NCI-H1694 (cell line): ENCODE data around the gene LCTL.
"Not testable (repeated sequence)": the region's sequence is repeated elsewhere in the genome, so short reads cannot be mapped to it uniquely, and the experiment has no call there.

Experiments used
- DNase-seq: peaks from one replicate; lab custom pipeline; 2025; lab: John Stamatoyannopoulos, UW

The LCTL gene

DNA sequence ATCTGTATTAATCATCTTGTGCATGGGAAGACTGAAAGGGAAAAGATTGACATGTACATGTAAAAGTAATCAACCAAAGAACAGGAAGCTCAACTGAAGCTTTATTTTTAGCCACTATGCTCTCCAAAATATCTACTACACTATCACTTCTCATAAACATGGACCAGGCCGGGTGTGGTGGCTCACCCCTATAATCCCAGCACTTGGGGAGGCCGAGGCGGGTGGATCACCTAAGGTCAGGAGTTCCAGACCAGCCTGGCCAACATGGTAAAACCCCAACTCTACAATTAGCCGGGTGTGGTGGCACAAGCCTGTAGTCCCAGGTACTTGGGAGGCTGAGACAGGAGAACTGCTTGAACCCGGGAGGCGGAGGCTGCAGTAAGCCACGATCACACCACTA, 65.5 kb downstream of the LCTL start:
- not testable (repeated sequence) for DNase-seq

DNA sequence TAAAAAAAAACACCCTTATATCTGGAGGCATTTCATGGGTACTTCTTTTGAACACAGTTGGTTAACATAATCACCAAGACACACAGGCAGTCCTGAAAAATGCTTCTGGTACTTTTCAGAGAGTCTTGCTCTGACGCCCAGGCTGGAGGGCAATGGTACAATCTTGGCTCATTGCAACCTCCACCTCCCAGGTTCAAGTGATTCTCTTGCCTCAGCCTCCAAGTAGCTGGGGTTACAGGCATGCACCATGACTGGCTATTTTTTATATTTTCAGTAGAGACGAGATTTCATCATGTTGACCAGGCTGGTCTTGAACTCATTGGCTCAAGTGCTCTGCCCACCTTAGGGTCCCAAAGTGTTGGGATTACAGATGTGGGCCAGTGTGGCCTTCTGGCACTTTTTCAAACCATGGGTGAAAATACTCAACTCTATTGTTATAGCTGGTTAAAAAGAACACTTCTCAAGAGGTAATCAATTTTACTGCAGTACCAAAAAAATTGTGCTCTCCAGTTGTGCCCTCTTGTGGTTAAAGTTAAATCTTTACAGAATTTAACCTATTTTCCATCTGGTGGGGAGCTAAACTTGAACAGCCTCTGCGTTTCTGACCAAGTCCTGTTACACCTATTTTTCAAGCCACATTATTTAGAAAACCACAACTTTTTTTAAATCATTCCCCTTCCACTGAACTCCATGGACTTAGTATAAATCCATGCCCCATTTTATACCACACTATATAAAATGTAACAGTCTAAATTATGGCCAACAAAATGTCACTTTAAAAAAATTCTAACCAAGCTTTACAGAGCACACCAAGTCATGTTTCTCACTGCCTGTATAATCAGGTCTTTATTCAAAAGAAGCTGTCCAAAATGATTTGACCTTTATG, 67.1 kb downstream of the LCTL start:
- peak; percentile 6 for DNase-seq
